ENCODE results near the gene DSN1.

- TF ChIP-seq CTCF (IDR thresholded peaks at IDR 0.05; ENCODE audit: low read length) (no peak), EZH2 (IDR thresholded peaks at IDR 0.05; ENCODE audit: borderline replicate concordance, low read length) (no peak)
These were observed 22.6 kb upstream of the DSN1 start for GRCh38 chr20:36796117-36796516.

All from OCI-LY1 (cell line).